Fibroblast of lung (primary cell): ENCODE measurements around the gene UBAP2.

Experiments
- CTCF ChIP-seq, 2 donors: IDR thresholded peaks in 1 of 2; conservative IDR thresholded peaks in 1 of 2; 1 replicate in 1 of 2; 2 replicates in 1 of 2; pipeline ENCODE4 v1.5.1; 2011 to 2012; ENCODE audit warnings: low read length in 2 of 2, control low read depth in 1 of 2, inconsistent platforms in 1 of 2, low read depth in 1 of 2, mild to moderate bottlenecking in 1 of 2
- EZH2 ChIP-seq: IDR thresholded peaks from 2 replicates; pipeline ENCODE4 v1.5.1; 2012; ENCODE audit warnings: low read length, control low read depth, mild to moderate bottlenecking; ENCODE audit errors: missing control alignments

DNA sequence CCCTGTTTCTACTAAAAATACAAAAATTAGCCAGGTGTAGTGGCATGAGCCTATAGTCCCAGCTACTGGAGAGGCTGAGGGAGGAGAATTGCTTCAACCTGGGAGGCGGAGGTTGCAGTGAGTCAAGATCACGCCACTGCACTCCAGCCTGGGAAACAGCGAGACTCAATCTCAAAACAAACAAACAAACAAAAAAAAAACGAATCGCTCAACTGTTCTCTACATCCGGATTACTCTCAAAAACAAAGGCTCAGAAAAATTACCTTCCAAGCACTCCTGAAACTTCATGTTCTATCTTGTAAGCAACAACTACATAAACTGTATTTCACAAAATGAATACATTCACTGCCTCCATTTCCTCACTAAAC, 14.0 kb downstream of the UBAP2 start:
- TF ChIP-seq CTCF (conservative IDR thresholded peaks at IDR 0.05 in 1 of 2, IDR thresholded peaks at IDR 0.05 in 1 of 2; ENCODE audit: low read depth in 1 of 2, low read length in 2 of 2), result no peak
- TF ChIP-seq EZH2, result no peak
